ENCODE data around the gene CNNM1. TPM values are rescaled to one million over a fixed set of nuclear protein-coding genes. Genes with fewer than 3 reads are reported as not detected.

CNNM1 gene
- total RNA-seq, 1 experiment from 2014 or later: not detected

DNA sequence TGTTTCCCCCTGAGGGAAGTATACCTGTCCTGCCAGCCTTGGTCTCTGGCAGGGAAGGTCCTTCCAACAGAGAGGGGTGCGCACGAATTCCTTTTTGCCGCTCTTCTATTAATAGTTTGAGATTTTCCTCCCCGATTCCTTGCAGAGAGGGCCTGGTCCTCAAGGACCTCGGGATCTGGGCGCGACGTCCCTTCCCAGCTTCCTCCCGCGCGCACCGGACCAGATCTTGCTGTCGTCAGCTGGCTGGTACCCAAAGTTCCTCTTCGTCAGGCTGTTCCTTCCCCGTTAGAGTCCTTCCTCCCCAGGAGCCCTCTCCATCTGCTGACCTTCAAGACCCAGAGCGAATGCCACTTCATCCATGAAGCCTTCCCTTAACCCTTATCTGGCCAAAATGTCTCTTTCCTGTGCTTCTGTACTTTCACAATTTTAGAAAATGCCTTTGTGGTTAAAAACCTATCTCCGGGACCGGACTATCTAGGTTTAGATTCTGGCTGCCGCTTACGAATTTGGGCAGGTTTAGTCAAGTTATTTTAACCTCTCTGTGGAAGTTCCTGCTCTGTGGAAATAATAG, 102.1 kb downstream of the CNNM1 start (continued):
- no peak for TF ChIP-seq ELF1 (IDR thresholded peaks at IDR 0.05; ENCODE audit: borderline replicate concordance, low read depth)
- TF ChIP-seq, protein P1, sequence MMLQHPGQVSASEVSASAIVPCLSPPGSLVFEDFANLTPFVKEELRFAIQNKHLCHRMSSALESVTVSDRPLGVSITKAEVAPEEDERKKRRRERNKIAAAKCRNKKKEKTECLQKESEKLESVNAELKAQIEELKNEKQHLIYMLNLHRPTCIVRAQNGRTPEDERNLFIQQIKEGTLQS (IDR thresholded peaks at IDR 0.05): no peak
- TF ChIP-seq TCF7L2 (IDR thresholded peaks at IDR 0.05; ENCODE audit: borderline replicate concordance, extremely low read depth, insufficient read depth, insufficient read length): peak; percentile 2
- TF ChIP-seq, protein P2, sequence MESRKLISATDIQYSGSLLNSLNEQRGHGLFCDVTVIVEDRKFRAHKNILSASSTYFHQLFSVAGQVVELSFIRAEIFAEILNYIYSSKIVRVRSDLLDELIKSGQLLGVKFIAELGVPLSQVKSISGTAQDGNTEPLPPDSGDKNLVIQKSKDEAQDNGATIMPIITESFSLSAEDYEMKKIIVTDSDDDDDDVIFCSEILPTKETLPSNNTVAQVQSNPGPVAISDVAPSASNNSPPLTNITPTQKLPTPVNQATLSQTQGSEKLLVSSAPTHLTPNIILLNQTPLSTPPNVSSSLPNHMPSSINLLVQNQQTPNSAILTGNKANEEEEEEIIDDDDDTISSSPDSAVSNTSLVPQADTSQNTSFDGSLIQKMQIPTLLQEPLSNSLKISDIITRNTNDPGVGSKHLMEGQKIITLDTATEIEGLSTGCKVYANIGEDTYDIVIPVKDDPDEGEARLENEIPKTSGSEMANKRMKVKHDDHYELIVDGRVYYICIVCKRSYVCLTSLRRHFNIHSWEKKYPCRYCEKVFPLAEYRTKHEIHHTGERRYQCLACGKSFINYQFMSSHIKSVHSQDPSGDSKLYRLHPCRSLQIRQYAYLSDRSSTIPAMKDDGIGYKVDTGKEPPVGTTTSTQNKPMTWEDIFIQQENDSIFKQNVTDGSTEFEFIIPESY (IDR thresholded peaks at IDR 0.05; ENCODE audit: extremely low read depth, insufficient replicate concordance, low read length): no peak

DNA sequence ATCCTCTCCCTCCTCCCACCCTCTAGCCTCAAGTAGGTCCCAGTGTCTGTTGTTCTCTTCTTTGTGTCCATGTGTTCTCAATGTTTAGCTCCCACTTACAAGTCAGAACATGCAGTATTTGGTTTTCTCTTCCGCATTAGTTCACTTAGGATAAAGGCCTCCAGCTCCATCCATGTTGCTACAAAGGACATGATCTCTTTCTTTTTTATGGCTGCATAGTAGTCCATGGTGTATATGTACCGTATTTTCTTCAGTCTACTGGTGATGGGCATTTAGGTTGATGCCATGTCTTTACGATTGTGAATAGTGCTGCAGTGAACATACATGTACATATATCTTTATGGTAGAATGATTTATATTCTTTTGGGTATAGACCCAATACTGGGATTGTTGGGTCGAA, 102.9 kb downstream of the CNNM1 start:
- CTCF ChIA-PET: interaction anchor here (2.6 kb wide), 1 partner anchor 39 kb away, joined by 10 read pairs; no protein-coding TSS in a partner anchor
- intact Hi-C loops (cut with micrococcal nuclease): loop anchor here (2.0 to 5.0 kb wide), 2 partner anchors 39 to 300 kb away; partner anchors contain the start of genes COX15 and CUTC
- H3K9me3 ChIP-seq (ENCODE audit: control insufficient read depth in 1 of 2, insufficient read depth in 1 of 2, low read depth in 1 of 2, low read length in 2 of 2): no peaks in the 10 kb centered on the region
- H3K4me1 ChIP-seq (ENCODE audit: control insufficient read depth in 1 of 2, insufficient read depth in 2 of 2, low read length in 2 of 2): peaks cover 7 to 22% of the 10 kb centered on the region in 2 experiments; a peak in 3 of 4 replicates
- no TSS peak for BruUV-seq (replicated peaks)
- RAD21 ChIA-PET (ENCODE audit: low non-redundant PET in 1 of 2, low total read pairs in 2 of 2, uncharacterized antibody in 2 of 2, unreplicated experiment in 2 of 2): no interaction called here
- DNase-seq (ENCODE audit: low read depth, low spot score): no peak
- POLR2A ChIA-PET: interaction anchor here (1.1 kb wide), 1 partner anchor 56 kb away, joined by 3 read pairs; no protein-coding TSS in a partner anchor
- peak overlapping the region; percentile 81; the same call in 1 of the 2 replicates for H3K27ac ChIP-seq (ENCODE audit: low read depth, low read length)
- no peaks in the 10 kb centered on the region for H3K27me3 ChIP-seq (ENCODE audit: insufficient read depth, low read length)
- ATAC-seq: no peak
- H3K4me3 ChIP-seq (replicated peaks in 1 of 2; ENCODE audit: low read depth in 1 of 2, low read length in 2 of 2): peak overlapping the region; percentile 72 to 84
- peaks cover 49% of the 10 kb centered on the region for H3K79me2 ChIP-seq (ENCODE audit: insufficient read depth, low read length)
- H3K9me2 ChIP-seq (ENCODE audit: insufficient read depth): no peaks in the 10 kb centered on the region
- H3K36me3 ChIP-seq (ENCODE audit: control insufficient read depth in 1 of 2, insufficient read depth in 2 of 2, low read length in 2 of 2): no peaks in the 10 kb centered on the region; a peak in 1 of 4 replicates
- no peak overlapping the region for H2AFZ ChIP-seq (ENCODE audit: low read depth, low read length, poor library complexity, severe bottlenecking)
- peak overlapping the region; percentile 82 for H3K9ac ChIP-seq (ENCODE audit: low read length)
- peaks cover 4% of the 10 kb centered on the region; the same call in 1 of the 2 replicates for H4K20me1 ChIP-seq (ENCODE audit: insufficient read depth)
- peak overlapping the region; percentile 89 for H3K4me2 ChIP-seq (ENCODE audit: low read length)
- TF ChIP-seq JUND (IDR thresholded peaks at IDR 0.05) (no peak), ZNF274 (IDR thresholded peaks at IDR 0.05; ENCODE audit: low read depth, low read length) (no peak), EZH2 (IDR thresholded peaks at IDR 0.05) (no peak), TCF7L2 (IDR thresholded peaks at IDR 0.05; ENCODE audit: borderline replicate concordance, extremely low read depth, insufficient read depth, insufficient read length) (no peak), SRF (IDR thresholded peaks at IDR 0.05; ENCODE audit: low read depth) (no peak), ZFX (IDR thresholded peaks at IDR 0.05) (no peak), EZH2phosphoT487 (IDR thresholded peaks at IDR 0.05; ENCODE audit: borderline replicate concordance) (no peak), CEBPB (IDR thresholded peaks at IDR 0.05; ENCODE audit: low read depth) (no peak), POLR2A (IDR thresholded peaks at IDR 0.05; ENCODE audit: borderline replicate concordance, extremely low read depth, insufficient read depth, insufficient read length) (no peak), EGR1 (IDR thresholded peaks at IDR 0.05; ENCODE audit: low read depth) (no peak), FOSL1 (IDR thresholded peaks at IDR 0.05; ENCODE audit: low read depth) (no peak), ELF1 (IDR thresholded peaks at IDR 0.05; ENCODE audit: borderline replicate concordance, low read depth) (no peak), RAD21 (IDR thresholded peaks at IDR 0.05; ENCODE audit: low read depth) (no peak), SIN3A (IDR thresholded peaks at IDR 0.05; ENCODE audit: low read depth) (no peak)
- TF ChIP-seq, protein P2 (IDR thresholded peaks at IDR 0.05; ENCODE audit: extremely low read depth, insufficient replicate concordance, low read length): no peak
- TF ChIP-seq, protein P1 (IDR thresholded peaks at IDR 0.05): no peak
- TF ChIP-seq, protein P3, sequence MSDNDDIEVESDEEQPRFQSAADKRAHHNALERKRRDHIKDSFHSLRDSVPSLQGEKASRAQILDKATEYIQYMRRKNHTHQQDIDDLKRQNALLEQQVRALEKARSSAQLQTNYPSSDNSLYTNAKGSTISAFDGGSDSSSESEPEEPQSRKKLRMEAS (IDR thresholded peaks at IDR 0.05): no peak
- TF ChIP-seq, protein P4, sequence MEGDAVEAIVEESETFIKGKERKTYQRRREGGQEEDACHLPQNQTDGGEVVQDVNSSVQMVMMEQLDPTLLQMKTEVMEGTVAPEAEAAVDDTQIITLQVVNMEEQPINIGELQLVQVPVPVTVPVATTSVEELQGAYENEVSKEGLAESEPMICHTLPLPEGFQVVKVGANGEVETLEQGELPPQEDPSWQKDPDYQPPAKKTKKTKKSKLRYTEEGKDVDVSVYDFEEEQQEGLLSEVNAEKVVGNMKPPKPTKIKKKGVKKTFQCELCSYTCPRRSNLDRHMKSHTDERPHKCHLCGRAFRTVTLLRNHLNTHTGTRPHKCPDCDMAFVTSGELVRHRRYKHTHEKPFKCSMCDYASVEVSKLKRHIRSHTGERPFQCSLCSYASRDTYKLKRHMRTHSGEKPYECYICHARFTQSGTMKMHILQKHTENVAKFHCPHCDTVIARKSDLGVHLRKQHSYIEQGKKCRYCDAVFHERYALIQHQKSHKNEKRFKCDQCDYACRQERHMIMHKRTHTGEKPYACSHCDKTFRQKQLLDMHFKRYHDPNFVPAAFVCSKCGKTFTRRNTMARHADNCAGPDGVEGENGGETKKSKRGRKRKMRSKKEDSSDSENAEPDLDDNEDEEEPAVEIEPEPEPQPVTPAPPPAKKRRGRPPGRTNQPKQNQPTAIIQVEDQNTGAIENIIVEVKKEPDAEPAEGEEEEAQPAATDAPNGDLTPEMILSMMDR (IDR thresholded peaks at IDR 0.05 in 2 of 3, conservative IDR thresholded peaks at IDR 0.05 in 1 of 3; ENCODE audit: borderline replicate concordance in 1 of 3, insufficient read depth in 1 of 3, low read depth in 2 of 3, low read length in 2 of 3): no peak
